GM10266 (cell line): ENCODE results near the gene CNDP2.

ENCODE experiments used
- DNase-seq: peaks from one replicate; pipeline ENCODE4 v3.0.0; 2012; ENCODE audit errors: extremely low spot score
- TF ChIP-seq, protein P1 (sequence below): IDR thresholded peaks from 2 replicates; pipeline ENCODE4 v1.5.1; 2012; ENCODE audit warnings: mild to moderate bottlenecking, low read depth; ENCODE audit not compliant: control insufficient read depth, insufficient read depth; ENCODE audit errors: missing control alignments

Gene CNDP2

GRCh38 chr18:74540652-74541421 lies 44.7 kb downstream of the CNDP2 start:
- DNase-seq, result no peak
- TF ChIP-seq, protein P1, sequence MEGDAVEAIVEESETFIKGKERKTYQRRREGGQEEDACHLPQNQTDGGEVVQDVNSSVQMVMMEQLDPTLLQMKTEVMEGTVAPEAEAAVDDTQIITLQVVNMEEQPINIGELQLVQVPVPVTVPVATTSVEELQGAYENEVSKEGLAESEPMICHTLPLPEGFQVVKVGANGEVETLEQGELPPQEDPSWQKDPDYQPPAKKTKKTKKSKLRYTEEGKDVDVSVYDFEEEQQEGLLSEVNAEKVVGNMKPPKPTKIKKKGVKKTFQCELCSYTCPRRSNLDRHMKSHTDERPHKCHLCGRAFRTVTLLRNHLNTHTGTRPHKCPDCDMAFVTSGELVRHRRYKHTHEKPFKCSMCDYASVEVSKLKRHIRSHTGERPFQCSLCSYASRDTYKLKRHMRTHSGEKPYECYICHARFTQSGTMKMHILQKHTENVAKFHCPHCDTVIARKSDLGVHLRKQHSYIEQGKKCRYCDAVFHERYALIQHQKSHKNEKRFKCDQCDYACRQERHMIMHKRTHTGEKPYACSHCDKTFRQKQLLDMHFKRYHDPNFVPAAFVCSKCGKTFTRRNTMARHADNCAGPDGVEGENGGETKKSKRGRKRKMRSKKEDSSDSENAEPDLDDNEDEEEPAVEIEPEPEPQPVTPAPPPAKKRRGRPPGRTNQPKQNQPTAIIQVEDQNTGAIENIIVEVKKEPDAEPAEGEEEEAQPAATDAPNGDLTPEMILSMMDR, result no peak

DNA sequence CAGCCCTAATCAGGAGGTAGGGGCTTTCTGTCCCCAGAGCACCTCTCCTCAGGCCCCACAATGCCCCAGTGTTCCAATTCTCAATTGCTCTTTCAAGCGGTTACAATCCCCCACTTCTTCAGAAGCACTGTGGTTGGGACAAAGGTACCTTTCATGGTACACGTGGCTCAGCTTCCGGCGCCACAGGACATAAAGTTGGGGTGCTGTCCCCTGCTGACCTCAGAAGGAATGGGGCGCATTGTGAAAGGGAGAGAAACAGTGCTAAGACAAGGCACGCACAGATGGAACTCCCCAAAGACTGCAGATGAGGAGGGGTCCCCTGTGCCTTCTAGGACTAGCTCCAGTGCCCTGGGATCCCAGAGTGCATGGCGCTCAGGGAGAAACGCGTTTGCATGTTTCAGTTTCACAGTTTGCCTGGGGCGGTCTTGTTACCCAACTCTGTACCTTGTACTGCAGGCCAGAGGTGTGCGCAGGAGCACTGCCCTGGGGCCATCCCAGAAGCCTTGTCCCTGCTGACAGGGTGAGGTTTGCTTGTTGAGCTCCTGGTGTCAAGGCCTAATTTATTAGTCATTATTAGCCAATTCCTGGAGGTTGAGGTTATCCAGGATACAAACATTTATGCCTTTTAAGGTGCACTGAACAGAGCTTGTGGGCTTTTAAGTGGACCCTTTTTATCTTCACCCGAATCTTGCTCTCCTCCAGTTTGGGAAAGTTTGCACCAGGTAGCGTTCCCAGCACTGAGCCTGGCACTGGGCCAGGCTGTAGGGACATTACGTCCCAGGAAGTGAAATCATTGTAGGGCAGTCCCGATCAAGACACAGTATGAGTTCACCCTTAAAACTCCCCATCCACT lies 45.8 kb downstream of the CNDP2 start:
- TF ChIP-seq, protein P1, result no peak
- DNase-seq, result no peak

- TF ChIP-seq, protein P1, result no peak
- no peak for DNase-seq
Observed at GRCh38 chr18:74544898-74545297, 48.7 kb downstream of the CNDP2 start.

- DNase-seq, result no peak
- TF ChIP-seq, protein P1, result no peak
Observed at GRCh38 chr18:74546007-74546406, 49.8 kb downstream of the CNDP2 start.

DNA sequence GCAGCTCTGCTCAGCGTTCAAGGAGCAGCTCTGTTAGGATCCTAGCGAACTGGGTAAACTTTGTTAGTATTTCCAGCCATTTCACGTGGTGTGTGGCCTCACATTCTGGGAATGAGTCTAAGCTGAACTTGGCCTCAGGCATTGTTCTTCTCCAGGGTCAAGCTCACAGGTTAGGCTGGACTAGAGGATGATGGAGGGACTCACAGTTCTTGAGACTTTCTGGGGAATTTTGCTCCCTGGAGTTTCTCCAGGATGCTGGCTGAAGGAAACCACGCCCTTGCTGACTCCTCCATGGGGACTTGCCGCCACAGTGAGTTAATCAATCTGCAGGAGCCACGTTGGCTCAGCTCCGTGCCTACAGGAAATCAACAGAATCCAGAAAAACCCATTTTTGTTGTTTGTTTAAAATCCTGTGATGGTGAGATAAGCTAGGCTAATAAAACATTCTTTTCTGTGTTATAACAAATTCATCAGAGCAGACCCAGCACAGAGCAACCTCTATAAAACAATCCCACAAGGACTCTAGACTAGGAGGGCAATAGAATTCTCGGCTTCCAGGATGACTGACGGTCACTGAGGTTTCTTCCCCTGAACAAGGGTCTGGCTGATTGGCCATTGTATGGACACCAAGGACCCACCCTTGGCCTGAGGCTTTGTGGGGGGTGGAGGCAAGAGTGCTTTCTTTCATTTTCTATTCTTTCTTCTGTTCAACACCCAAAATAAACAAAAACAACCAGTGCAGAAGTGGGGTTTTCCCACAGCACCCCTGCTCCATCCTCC lies 50.8 kb downstream of the CNDP2 start:
- DNase-seq, result no peak
- TF ChIP-seq, protein P1, result no peak

DNA sequence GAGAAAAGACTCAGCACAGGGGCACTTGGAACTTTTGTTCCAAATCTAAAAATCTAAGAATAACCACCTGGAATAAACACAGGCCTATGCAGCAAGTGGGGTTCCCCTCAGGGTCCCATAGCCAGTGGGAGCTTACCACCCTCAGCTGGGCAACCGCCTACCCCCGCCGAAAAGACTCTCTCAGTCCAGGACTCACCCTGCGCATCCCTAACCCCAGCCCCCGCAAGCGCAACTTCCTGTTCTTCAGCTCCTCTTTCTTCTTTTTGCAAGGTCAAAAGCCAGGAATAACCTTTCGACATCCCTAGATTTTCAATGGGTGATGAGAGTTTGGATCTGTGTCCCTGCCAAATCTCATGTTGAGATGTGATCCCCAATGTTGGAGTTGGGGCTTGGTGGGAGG lies 51.7 kb downstream of the CNDP2 start:
- TF ChIP-seq, protein P1, result no peak
- DNase-seq, result no peak
